M059J (cell line): Measurements from ENCODE around the gene HEPH. TPM values are rescaled to one million over a fixed set of nuclear protein-coding genes. Genes with fewer than 3 reads are reported as not detected.
"Not testable (repeated sequence)": the region's sequence is repeated elsewhere in the genome, so short reads cannot be mapped to it uniquely, and the experiment has no call there.

Experiments
- DNase-seq: peaks from one replicate; pipeline ENCODE4 v3.0.0-alpha.2; 2012; ENCODE audit warnings: low read depth
- total RNA-seq: library from RNA; depleted of rRNA; stranded (reverse); fragments of >200 nt; shearing (Covaris generic); gene quantifications from 2 replicates; pipeline ENCODE4 v1.2.3, GENCODE V29; 2014; rRNA removed

Gene HEPH, protein sequence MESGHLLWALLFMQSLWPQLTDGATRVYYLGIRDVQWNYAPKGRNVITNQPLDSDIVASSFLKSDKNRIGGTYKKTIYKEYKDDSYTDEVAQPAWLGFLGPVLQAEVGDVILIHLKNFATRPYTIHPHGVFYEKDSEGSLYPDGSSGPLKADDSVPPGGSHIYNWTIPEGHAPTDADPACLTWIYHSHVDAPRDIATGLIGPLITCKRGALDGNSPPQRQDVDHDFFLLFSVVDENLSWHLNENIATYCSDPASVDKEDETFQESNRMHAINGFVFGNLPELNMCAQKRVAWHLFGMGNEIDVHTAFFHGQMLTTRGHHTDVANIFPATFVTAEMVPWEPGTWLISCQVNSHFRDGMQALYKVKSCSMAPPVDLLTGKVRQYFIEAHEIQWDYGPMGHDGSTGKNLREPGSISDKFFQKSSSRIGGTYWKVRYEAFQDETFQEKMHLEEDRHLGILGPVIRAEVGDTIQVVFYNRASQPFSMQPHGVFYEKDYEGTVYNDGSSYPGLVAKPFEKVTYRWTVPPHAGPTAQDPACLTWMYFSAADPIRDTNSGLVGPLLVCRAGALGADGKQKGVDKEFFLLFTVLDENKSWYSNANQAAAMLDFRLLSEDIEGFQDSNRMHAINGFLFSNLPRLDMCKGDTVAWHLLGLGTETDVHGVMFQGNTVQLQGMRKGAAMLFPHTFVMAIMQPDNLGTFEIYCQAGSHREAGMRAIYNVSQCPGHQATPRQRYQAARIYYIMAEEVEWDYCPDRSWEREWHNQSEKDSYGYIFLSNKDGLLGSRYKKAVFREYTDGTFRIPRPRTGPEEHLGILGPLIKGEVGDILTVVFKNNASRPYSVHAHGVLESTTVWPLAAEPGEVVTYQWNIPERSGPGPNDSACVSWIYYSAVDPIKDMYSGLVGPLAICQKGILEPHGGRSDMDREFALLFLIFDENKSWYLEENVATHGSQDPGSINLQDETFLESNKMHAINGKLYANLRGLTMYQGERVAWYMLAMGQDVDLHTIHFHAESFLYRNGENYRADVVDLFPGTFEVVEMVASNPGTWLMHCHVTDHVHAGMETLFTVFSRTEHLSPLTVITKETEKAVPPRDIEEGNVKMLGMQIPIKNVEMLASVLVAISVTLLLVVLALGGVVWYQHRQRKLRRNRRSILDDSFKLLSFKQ
- 0.10 TPM in 1 of 2 replicates, not detected in the other for total RNA-seq

DNA sequence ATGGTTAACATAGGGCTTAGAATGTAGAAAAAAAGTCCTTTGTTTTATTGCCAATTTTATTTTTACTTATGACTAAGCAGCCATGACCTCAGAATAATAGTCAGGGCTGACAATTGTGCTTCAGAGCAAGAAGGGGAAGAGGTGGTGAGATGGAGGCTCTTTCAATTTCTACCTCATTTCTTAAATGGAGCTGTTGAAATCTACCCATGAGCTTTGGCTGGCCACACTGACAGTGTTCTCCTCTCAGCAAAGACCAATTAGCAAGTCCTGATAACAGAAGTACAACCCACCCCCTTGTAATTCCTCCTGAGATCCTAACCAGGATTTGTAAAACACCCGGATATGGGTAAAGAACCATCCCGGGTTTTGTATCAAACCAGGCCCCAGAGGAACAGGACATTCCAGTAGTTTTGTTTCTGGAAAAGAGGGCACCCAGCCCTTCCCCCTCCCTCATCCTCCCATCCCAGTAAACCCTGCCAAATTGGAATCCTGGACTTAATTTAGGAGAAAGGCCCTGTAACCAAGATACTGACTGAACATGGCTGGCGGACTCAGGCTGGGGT, at the start of gene HEPH:
TSS of gene HEPH (plus strand) at position 399 of the 563 bp plus-strand sequence. CDS start 6,324 bp downstream, outside the sequence.
- DNase-seq, result no peak

DNA sequence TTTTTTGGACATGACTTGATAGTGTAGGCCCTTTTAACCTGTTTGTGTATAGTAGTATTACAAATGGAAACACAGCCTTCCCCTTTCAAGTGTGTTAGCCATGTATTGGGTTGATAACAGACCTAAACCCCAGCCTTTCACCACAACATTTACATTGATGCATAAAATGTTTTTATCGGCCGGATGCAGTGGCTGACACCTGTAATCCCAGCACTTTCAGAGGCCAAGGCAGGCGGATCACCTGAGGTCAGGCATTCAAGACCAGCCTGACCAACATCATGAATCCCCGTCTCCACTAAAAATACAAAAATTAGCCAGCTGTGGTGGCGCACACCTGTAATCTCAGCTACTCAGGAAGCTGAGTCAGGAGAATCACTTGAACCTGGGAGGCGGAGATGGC, 45.3 kb upstream of the HEPH start:
- DNase-seq, result not testable (repeated sequence)

DNA sequence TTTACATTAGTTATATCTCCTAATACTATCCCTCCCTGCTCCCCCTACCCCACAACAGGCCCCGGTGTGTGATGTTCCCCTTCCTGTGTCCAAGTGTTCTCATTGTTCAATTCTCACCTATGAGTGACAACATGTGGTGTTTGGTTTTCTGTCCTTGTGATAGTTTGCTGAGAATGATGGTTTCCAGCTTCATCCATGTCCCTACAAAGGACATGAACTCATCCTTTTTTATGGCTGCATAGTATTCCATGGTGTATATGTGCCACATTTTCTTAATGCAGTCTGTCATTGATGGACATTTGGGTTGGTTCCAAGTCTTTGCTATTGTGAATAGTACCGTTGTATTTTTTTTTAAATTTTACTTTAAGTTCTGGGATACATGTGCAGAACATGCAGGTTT, 42.7 kb upstream of the HEPH start:
- DNase-seq, result not testable (repeated sequence)

DNA sequence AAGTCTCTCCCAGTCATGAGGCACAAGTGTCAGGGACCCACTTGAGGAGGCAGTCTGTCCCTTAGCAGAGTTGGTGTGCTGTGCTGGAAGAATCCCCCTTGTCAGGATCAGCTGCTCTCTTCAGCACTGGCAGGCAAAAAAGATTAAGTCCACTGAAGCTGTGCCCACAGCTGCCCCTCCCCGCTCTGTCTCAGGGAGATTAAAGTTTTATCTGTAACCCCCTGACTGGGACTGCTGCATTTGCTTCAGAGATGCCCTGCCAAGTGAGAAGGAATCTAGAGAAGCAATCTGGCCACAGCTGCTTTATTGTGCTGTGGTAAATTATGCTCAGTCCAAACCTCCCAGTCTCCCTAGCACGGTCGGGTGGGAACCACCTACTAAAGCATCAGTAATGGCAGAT, 37.4 kb upstream of the HEPH start:
- no peak for DNase-seq

DNA sequence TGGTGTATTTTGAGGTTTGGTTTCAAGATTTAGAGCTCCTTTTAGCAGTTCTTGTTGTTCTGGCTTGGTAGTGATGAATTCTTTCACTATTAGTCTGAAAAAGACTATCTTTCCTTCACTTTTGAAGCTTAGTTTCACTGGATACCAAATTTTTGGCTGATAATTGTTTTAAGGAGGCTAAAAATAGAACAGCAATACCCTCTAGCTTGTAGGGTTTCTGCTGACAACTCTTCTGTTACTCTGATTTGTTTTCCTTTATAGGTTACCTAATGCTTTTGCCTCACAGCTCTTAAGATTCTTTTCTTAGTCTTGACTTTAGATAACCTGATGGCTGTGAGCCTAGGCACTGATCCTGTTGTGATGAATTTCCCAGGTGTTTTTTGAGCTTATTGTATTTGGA, 33.6 kb upstream of the HEPH start:
- DNase-seq, result no peak

DNA sequence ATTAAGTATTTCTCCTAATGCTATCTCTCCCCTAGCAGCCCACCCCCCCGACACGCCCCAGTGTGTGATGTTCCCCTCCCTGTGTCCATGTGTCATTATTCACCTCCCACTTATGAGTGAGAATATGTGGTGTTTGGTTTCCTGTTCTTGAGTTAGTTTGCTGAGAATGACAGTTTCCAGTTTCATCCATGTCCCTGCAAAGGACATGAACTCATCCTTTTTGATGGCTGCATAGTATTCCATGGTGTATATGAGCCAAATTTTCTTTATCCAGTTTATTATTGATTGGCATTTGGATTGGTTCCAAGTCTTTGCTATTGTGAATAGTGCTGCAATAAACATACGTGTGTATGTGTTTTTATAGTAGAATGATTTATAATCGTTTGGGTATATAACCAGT, 28.8 kb upstream of the HEPH start:
- not testable (repeated sequence) for DNase-seq

DNA sequence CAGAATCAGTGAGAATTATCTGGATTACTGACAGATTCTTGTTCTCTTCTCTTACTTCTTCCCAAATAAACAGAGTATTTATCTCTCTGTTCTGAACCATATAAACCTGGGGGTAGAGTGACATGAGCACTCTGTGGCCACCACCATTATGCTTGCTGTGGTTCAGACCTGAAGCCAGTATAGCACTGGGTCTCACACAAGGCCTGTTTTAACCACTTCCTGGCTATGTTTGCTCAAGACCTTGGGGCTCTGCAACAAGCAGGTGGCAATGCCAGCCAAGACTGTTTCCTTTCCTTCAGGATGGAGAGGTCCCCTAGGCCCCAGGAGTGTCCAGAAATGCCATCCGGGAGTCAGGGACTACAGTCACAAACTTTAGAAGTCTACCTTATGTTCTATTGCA, 21.7 kb upstream of the HEPH start:
- DNase-seq, result no peak

DNA sequence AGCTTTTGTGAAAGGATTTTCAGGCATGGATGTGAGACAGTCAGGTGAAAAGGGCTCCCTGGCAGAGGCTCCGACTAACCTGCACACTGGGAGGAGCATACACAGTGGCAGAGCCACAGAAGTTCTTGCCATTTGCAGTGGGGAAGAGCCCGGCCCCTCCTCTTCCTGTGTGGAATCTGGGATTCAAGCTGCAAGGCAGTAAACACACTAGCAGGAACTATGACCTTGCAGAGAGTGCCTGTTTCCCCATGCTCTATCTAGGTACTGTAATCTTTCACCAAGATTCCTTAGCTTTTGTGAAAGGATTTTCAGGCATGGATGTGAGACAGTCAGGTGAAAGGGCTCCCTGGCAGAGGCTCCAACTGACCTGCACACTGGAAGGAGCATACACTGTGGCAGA, 19.8 kb upstream of the HEPH start:
- DNase-seq, result no peak

DNA sequence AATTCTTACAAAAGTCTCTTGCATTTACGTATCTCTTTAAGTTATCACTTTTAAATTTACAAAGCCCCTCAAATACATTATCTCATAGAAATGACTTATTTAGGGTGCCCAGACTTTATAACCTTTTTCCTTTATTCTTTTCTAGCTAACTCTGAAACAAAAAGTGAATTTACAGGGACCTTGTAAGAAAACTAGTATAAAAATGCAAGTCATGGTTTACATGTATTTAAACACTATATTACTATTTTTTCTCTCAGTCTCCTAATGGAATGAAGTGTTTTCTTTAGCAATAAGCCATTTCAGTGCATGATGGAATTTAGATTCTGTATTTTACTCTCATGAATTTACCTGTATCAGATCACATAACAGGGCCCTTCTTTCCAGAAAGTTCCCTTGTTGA, 14.5 kb upstream of the HEPH start:
- no peak for DNase-seq

DNA sequence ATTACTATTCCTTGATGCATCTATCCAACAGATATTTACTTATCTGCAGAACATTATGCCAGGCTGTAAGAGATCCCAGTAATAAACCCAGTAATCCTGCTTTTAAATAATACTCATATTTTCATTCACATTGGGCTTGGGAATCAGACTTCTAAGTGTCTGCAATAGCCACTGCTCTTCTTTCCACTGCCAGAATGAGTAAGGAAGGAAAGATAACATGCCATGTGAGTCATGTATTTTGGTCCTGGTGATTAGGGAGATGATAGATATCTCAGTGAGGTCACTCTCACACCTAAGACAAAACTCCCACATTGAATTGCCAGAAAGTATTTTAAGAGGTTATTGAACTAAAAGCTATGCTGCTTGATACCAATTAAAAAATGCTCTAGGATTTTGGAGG, 13.9 kb upstream of the HEPH start:
- DNase-seq, result no peak

DNA sequence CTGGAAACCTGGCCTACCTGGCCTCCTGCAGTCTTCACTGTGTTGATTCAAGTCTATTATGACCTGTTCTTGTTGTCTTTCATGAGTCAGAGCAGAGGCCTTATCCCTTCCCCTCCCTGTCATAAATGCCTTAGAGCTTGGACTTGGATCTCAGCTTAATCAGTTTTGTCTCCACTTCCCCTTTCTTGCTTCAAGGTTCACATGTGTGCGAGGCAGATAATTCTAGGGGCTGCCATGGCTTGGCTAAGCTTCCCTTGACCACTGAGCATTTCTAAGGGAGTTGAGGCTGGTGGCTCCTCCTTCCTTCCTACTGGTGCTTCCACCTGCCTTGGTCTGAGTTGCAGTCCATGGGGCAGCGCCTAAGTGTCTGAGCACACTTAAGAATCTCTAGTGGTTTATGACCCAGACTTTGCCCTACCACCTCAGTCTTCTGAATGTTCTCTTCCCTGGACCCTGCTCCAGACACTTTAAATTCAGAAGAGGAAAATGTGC, 1.7 kb upstream of the HEPH start:
- no peak for DNase-seq

DNA sequence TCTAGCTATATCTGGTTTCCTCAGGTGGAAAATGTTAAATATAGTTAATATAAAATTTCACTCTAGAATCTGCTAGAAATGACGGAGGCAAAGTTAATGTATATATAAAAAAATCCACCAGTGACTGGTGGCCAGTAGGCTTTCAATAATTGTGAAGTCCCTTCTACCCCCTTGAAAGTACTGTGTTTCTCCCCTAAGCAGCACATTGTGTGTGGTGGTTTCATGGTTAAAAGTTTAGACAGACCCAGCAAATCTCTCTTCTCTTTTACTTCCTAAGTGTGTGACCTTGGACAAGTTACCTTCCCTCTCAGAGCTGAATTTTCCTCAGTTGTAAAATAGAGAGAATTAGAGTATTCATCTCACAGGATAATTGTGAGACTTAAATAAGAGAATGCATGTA, 600 bp upstream of the HEPH start:
- DNase-seq, result no peak

DNA sequence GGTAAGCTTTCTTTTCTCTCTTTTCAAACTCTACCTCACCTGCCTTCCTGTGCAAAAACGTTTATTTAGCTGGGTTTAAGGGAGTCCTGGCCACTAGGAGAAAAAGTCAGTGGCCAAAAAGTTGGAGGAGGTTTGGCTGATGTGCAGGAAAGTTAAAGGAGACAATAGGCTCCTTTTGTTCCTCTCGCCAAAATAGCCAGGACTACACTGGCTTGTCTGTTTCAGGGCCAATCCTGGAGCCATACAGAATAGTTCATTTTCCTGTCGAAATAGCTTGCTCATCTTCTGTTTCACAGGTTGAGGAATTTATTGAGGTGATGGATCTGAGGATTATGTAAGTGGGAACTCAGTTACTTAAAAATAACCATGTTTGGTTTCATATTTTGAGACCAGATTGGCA, 423 bp downstream of the HEPH start:
- DNase-seq, result no peak

DNA sequence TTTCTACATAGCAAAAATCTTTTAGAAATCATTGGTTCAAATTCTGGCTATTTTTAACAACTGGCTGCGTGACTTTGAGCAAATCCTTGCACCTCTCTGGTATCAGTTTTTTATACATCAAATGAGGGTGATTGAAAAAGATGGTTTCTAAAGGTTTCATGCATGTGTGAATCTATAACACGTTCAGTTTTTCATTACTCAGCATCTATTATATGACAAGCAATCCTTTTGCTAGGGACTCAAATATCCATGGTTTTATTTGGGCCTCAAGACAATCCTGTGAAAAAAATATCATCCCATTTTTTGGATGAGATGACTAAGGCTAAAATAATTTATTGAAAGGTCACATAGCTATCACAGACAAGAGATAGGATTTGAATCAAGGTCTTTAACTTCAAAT, 884 bp downstream of the HEPH start:
- no peak for DNase-seq

DNA sequence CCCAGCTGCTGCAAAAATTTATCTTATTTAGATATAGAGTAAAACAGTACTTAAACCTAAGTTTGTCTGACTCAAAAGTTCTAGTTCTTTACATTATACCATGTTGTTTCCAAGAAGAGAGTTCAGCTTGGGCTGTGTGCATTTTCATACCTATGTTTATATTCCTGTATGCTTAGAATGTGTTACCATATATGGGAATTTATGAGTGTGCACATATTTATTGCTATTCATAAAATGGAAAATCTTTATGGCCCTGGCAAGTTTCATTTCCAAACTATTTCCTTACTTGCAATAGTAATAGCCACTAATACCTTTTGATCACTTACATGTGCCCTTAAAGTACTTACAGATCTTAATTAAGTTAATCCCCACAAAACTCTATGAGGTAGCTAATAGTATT, 2.6 kb downstream of the HEPH start:
- DNase-seq, result no peak

DNA sequence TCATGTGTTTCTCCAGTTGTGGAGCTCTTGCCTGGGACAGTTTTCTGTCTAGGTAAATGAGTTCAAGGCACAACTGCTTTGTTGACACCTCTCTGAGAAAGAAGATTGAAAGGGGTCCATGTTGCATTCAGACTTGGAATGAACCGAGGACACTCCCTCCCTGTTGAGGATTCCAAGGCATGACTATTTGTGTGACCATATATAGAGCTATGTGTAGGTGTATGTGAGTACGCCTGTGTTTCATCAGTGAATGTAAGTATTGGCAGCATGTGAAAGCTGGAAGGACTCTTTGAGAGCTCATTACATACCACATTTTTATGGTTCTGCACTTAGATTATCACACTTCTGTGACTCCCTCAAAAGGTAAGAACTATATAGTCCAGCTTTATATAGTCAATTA, 3.4 kb downstream of the HEPH start:
- no peak for DNase-seq

DNA sequence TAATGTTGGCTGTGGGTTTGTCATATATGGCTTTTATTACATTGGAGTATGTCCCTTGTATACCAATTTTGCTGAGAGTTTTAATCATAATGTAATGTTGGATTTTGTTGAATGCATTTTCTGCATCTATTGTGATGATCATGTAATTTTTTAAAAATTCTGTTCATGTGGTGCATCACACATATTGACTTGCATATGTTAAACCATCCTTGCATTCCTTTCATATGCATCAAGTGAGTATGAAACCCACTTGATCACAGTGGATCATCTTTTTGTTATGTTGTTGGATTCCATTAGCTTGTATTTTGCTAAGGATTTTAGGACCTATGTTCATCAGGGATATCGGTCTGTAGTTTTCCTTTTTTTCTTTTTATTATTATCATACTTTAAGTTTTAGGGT, 12.1 kb downstream of the HEPH start:
- DNase-seq, result no peak

DNA sequence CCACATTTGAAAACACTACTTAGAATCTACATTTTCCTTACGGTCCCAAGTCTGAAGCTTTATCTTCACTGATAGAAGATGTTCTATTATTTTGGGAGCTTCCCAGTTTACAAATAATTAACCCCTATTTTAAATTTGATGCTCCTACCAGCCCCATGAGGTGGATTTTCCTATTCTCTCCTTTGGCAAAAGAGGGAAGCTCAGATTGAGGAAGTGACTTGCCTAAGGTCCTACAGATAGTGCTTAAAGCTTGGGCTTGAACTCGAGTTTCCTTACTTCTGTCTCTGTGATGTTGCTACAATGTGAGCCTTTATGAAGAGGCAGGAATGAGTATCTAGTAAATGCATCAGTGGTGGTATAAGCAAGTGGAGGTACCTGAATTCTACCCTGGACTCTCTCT, 27.5 kb downstream of the HEPH start:
- no peak for DNase-seq

DNA sequence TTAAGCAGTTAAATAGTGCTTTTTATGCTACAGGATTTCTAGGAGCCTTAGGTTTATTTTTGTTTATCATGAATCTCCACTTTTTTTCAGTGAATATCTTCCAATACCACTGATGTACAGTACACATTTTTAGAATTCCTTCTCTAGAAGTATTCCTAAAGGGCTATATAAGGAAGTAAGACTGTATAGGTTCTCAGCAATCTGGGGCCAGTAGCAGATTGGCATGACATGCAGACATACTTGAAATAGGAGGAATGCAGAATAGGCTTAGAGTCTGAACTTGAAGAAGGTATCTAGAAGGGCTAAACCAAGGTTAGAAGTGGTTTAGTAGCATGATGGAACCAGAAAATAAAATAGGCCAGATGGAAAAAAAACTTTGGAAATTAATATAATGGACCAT, 29.8 kb downstream of the HEPH start:
- DNase-seq, result no peak

DNA sequence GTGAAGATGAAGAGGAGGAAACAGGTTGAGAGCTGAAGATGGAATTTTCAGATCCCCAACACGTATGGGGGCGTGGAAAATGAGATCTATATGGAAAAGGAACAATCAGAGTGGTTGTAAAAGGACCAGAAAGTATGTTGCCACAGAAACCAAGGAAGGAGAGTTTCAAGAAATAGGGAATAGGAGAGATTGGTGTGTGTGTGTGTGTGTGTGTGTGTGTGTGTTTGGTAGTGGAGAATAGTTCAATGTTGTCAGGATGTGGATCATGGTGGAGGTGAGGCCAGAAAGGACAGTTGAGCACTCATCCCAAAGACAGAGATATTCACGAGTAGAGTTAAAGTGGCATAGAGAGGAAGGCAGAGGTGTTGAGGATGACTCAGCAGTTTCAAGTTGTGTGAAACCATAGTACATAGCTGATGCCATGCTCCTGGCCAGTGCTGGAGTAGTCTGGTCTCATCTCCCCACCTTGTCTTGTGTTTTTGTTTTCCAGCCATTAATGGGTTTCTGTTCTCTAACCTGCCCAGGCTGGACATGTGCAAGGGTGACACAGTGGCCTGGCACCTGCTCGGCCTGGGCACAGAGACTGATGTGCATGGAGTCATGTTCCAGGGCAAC, 36.1 kb downstream of the HEPH start:
- no peak for DNase-seq
